CD4-positive, alpha-beta memory T cell (primary cell): ENCODE measurements around the gene S100A16. TPM values are rescaled to one million over a fixed set of nuclear protein-coding genes. Genes with fewer than 3 reads are reported as not detected.
A peak's percentile ranks its signal among the peaks of the same experiment; 100 is the strongest.
"Not testable (repeated sequence)": the region's sequence is repeated elsewhere in the genome, so short reads cannot be mapped to it uniquely, and the experiment has no call there.

Experiments used
- CTCF ChIA-PET: fragments of 350-600 bp; sonication (Branson Sonifier 250); formaldehyde crosslinking; loops from one replicate; lab custom pipeline; 2021; ENCODE audit warnings: inconsistent platforms; ENCODE audit not compliant: partially characterized antibody; lab: Charles Lee
- POLR2A ChIA-PET: fragments of 350-600 bp; sonication (Branson Sonifier 250); formaldehyde crosslinking; loops from one replicate; lab custom pipeline; 2021; ENCODE audit not compliant: partially characterized antibody; lab: Charles Lee
- DNase-seq, 5 donors: peaks; one replicate each; pipeline versions ENCODE4 v3.0.0 to v3.0.0-alpha.2; 2020 to 2022; ENCODE audit warnings: mixed read lengths in 1 of 5
- H3K27ac ChIP-seq: one replicate; pipeline ENCODE4 v1.7.0; 2013; ENCODE audit warnings: low read depth, low read length
- H3K27me3 ChIP-seq: 2 replicates; pipeline ENCODE4 v1.7.0; 2013; ENCODE audit warnings: mild to moderate bottlenecking, low read length, moderate library complexity; ENCODE audit not compliant: insufficient read depth
- H3K36me3 ChIP-seq: 2 replicates; pipeline ENCODE4 v1.7.0; 2013; ENCODE audit warnings: mild to moderate bottlenecking, low read length, moderate library complexity; ENCODE audit not compliant: insufficient read depth
- H3K4me1 ChIP-seq: 2 replicates; pipeline ENCODE4 v1.7.0; 2013; ENCODE audit warnings: mild to moderate bottlenecking, low read length, moderate library complexity; ENCODE audit not compliant: insufficient read depth
- H3K4me3 ChIP-seq, 2 donors: one replicate each; pipeline ENCODE4 v1.7.0; 2013; ENCODE audit warnings: low read length in 2 of 2, mild to moderate bottlenecking in 1 of 2
- H3K9me3 ChIP-seq, 2 donors: one replicate each; pipeline ENCODE4 v1.7.0; 2013; ENCODE audit warnings: low read length in 2 of 2, control low read depth in 1 of 2; ENCODE audit not compliant: control insufficient read depth in 1 of 2
- H3K27ac Mint-ChIP-seq, 7 donors: one replicate each; pipeline ENCODE4 v1.8.0; 2020 to 2021; ENCODE audit warnings: mixed read lengths in 7 of 7, mild to moderate bottlenecking in 6 of 7, inconsistent platforms in 3 of 7, moderate library complexity in 3 of 7
- H3K27me3 Mint-ChIP-seq, 2 donors: one replicate each; pipeline ENCODE4 v1.8.0; 2020 to 2021; ENCODE audit warnings: mixed read lengths in 2 of 2
- H3K36me3 Mint-ChIP-seq, 2 donors: one replicate each; pipeline ENCODE4 v1.8.0; 2020 to 2021; ENCODE audit warnings: mixed read lengths in 2 of 2, inconsistent platforms in 1 of 2, mild to moderate bottlenecking in 1 of 2
- H3K4me1 Mint-ChIP-seq, 4 donors: one replicate each; pipeline ENCODE4 v1.8.0; 2020 to 2021; ENCODE audit warnings: mixed read lengths in 4 of 4, mild to moderate bottlenecking in 1 of 4
- H3K4me3 Mint-ChIP-seq, 8 donors: one replicate each; pipeline ENCODE4 v1.8.0; 2020 to 2021; ENCODE audit warnings: mixed read lengths in 8 of 8, mild to moderate bottlenecking in 7 of 8, moderate library complexity in 6 of 8, inconsistent platforms in 3 of 8
- H3K9me3 Mint-ChIP-seq, 8 donors: one replicate each; pipeline ENCODE4 v1.8.0; 2020 to 2021; ENCODE audit warnings: mixed read lengths in 8 of 8, mild to moderate bottlenecking in 5 of 8, inconsistent platforms in 3 of 8, moderate library complexity in 1 of 8
- intact Hi-C: fragments of 100-400 bp; cut with micrococcal nuclease; formaldehyde crosslinking; loops from one replicate; pipeline ENCODE4 v1.15.1; 2023
- polyA plus RNA-seq, 2 donors: library from polyadenylated mRNA; unstranded; fragments of 300-500 nt; fragmentation: Illumina TruSeq; gene quantifications; one replicate each; pipeline ENCODE4 v1.2.3, GENCODE V29; 2021
- total RNA-seq, 2 experiments: library from RNA; stranded (reverse); gene quantifications; one replicate each; pipeline ENCODE4 v1.2.3, GENCODE V29; 2021

S100A16 gene
- total and polyA plus RNA-seq, 4 experiments from 2014 or later = not detected

DNA sequence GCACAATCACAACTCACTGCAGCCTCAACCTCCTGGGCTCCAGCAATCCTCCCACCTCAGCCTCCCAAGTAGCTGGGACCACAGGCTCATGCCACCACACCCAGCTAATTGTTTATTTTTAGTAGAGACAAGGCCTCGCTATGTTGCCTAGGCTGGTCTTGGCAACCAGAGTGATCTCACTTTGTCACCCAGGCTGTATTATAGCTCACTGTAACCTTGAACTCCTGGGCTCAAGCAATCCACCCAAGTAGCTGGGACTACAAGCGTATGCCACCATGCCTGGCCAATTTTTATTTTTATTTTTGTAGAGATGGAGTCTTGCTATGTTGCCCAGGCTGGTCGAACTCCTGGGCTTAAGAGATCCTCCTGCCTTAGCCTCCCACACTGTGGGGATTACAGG, 50.9 kb downstream of the S100A16 start:
- H3K4me1 Mint-ChIP-seq = peaks cover 10 to 15% (median 14%) of the 10 kb centered on the region in 4 donors
- H3K27me3 ChIP-seq, H3K4me3 Mint-ChIP-seq, H3K9me3 Mint-ChIP-seq, H3K27ac ChIP-seq, H3K27me3 Mint-ChIP-seq, H3K9me3 ChIP-seq, DNase-seq, intact Hi-C loops, H3K36me3 Mint-ChIP-seq, H3K36me3 ChIP-seq, H3K4me3 ChIP-seq: not testable (repeated sequence)
- ChIA-PET POLR2A (interaction anchor here (0.7 to 12.1 kb wide), 5 partner anchors 9 to 44 kb away, joined by 3 to 173 read pairs (median 9); partner anchors contain the start of genes S100A5 and S100A6), CTCF (interaction anchor here (1.3 to 17.8 kb wide), 5 partner anchors 9 to 67 kb away, joined by 4 to 214 read pairs (median 18); partner anchors contain the start of genes S100A4 and S100A6)
- H3K4me1 ChIP-seq = peaks cover 17% of the 10 kb centered on the region
- peak overlapping the region in 2 of 7 donors; percentile 1 to 32 for H3K27ac Mint-ChIP-seq

DNA sequence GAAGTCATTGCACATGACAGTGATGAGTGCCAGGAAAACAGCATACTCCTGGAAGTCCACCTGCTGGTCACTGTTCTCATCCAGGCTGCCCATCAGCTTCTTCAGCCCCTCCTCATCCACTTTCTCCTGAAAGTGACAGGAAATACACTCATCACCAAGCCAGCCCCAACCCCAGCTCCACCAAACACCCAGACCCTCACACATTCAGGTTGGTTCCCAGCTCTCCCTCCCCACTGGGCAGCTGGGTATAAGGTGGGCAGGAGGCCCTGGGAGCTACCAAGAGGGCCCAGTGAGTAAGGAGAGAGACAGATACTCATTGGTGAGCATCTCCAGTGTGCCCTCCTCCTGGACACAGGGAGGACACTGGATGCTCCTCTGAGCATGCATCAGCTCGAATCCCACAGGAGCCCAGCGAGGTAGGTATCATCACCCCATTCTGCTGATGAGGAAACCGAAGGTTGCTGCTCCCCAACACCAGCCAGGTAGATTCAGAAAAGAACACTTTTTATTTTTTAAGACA, 51.4 kb downstream of the S100A16 start:
- Mint-ChIP-seq H3K9me3 (no peaks in the 10 kb centered on the region), H3K27ac (peak overlapping the region in 3 of 7 donors; percentile 51 to 75 (median 52)), H3K36me3 (no peaks in the 10 kb centered on the region), H3K4me1 (peaks cover 7 to 10% (median 9%) of the 10 kb centered on the region in 4 donors), H3K27me3 (no peaks in the 10 kb centered on the region), H3K4me3 (no peak overlapping the region)
- ChIA-PET POLR2A (interaction anchor here (0.7 to 12.1 kb wide), 5 partner anchors 9 to 43 kb away, joined by 3 to 173 read pairs (median 9); partner anchors contain the start of genes S100A5 and S100A6), CTCF (interaction anchor here (1.3 to 17.8 kb wide), 5 partner anchors 9 to 66 kb away, joined by 4 to 214 read pairs (median 18); partner anchors contain the start of genes S100A4 and S100A6)
- no peak overlapping the region for H3K4me3 ChIP-seq
- no peaks in the 10 kb centered on the region for H3K36me3 ChIP-seq
- no peaks in the 10 kb centered on the region for H3K27me3 ChIP-seq
- intact Hi-C loops = no loop called here
- H3K4me1 ChIP-seq = peaks cover 12% of the 10 kb centered on the region
- no peak for DNase-seq
- H3K9me3 ChIP-seq = no peaks in the 10 kb centered on the region
- H3K27ac ChIP-seq = no peak overlapping the region

DNA sequence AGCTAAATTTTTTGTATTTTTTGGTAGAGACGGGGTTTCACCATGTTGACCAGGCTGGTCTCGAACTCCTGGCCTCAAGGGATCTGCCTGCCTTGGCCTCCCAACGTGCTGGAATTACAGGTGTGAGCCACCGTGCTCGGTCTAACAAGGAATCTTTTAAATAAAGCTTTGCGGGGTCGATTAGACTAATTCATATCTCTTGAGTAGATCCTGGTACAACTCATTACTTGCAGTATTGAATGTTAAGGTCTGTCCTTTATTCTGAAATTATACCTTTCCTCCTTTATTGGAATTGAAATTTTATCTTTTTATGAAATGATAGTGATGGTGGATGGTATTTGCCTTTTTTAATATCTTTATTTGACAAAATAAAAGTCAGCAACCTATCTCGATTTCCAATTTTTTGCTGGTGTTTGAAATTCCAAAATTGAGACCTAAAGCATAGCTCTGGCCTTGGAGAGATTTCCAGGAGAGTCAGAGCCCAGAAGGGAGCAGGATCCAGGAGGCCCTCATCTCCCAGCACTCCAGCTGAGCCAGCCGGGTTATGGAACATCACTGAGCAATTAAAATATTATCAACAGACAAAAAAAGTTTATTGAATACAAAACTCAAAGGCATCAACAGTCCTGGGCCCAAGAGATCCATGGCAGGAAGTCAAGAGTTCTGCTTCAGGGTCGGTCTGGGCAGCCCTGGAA, 52.0 kb downstream of the S100A16 start:
- H3K36me3 ChIP-seq = no peaks in the 10 kb centered on the region
- intact Hi-C loops = no loop called here
- ChIA-PET POLR2A (interaction anchor here (2.3 to 12.1 kb wide), 2 partner anchors 16 to 26 kb away, joined by 13 to 173 read pairs; partner anchors contain the start of gene S100A6), CTCF (interaction anchor here (1.3 to 17.8 kb wide), 7 partner anchors 7 to 66 kb away, joined by 4 to 214 read pairs (median 9); partner anchors contain the start of genes S100A4 and S100A6)
- H3K4me1 ChIP-seq = peaks cover 7% of the 10 kb centered on the region
- no peak overlapping the region for H3K27ac ChIP-seq
- DNase-seq = no peak
- no peaks in the 10 kb centered on the region for H3K9me3 ChIP-seq
- H3K4me1 Mint-ChIP-seq = peaks cover 2 to 5% (median 4%) of the 10 kb centered on the region in 4 donors
- H3K27ac Mint-ChIP-seq = peak overlapping the region in 1 of 7 donors; percentile 75
- H3K36me3 Mint-ChIP-seq = no peaks in the 10 kb centered on the region
- no peaks in the 10 kb centered on the region for H3K9me3 Mint-ChIP-seq
- H3K4me3 Mint-ChIP-seq = no peak overlapping the region
- H3K27me3 Mint-ChIP-seq = no peaks in the 10 kb centered on the region
- H3K27me3 ChIP-seq = no peaks in the 10 kb centered on the region
- no peak overlapping the region for H3K4me3 ChIP-seq

DNA sequence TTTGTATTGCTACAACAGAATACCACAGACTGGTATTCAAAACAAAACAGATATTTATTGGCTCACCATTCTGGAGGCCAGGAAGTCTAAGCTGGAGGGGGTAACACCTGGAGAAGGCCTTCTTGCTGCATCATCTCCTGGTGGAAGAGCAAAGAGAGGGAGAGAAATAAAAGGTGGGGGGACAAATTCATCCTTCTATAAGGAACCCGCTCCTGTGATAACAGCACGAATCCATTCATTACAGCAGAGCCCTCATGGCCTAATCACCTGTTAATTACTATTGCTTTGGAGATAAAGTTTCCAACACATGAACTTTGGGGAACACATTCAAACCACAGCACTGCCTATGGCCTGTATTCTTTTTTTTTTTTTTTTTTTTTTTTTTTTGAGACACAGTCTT, 52.7 kb downstream of the S100A16 start:
- Histone ChIP-seq H3K27ac (no peak overlapping the region), H3K9me3 (no peaks in the 10 kb centered on the region), H3K36me3 (no peaks in the 10 kb centered on the region), H3K4me3 (no peak overlapping the region), H3K27me3 (no peaks in the 10 kb centered on the region), H3K4me1 (no peaks in the 10 kb centered on the region)
- DNase-seq = no peak
- Mint-ChIP-seq H3K27me3 (no peaks in the 10 kb centered on the region), H3K4me3 (no peak overlapping the region), H3K36me3 (no peaks in the 10 kb centered on the region), H3K4me1 (peaks cover 0 to under 1% (median 0%) of the 10 kb centered on the region in 4 donors), H3K27ac (no peak overlapping the region), H3K9me3 (no peaks in the 10 kb centered on the region)
- intact Hi-C loops = no loop called here
- CTCF ChIA-PET = interaction anchor here (1.2 to 17.8 kb wide), 6 partner anchors 8 to 51 kb away, joined by 3 to 214 read pairs (median 14); partner anchors contain the start of genes S100A4 and S100A6
- POLR2A ChIA-PET = interaction anchor here (12.1 kb wide), 1 partner anchor 26 kb away, joined by 173 read pairs; the partner anchor contains the start of gene S100A6

DNA sequence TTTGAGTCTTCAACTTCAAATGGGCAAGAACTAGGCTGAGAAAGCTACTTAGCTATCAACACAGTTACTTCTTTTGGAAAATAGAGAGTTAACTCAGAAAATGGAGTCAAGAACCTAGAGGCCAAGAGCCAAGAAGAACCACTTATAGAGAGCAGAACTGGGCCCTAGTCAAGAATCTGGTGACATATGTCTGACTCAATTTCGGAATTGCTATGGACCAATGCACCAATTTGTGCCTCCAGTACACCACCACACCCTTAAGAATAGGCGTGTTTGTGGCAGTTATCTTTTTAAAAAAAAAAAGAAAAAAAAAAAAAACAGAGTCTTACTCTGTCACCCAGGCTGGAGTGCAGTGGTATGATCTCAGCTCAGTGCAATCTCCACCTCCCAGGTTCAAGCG, 55.1 kb downstream of the S100A16 start:
- DNase-seq = no peak
- H3K27me3 ChIP-seq = no peaks in the 10 kb centered on the region
- H3K27ac ChIP-seq = no peak overlapping the region
- H3K4me3 ChIP-seq = no peak overlapping the region
- CTCF ChIA-PET = interaction anchor here (1.2 to 17.8 kb wide), 4 partner anchors 13 to 72 kb away, joined by 3 to 214 read pairs (median 14); partner anchors contain the start of gene S100A6
- H3K36me3 ChIP-seq = no peaks in the 10 kb centered on the region
- no peaks in the 10 kb centered on the region for H3K9me3 ChIP-seq
- H3K27ac Mint-ChIP-seq = no peak overlapping the region
- intact Hi-C loops = no loop called here
- peaks cover 0 to 1% (median 0%) of the 10 kb centered on the region in 4 donors for H3K4me1 Mint-ChIP-seq
- POLR2A ChIA-PET = interaction anchor here (0.8 to 12.1 kb wide), 4 partner anchors 12 to 23 kb away, joined by 3 to 173 read pairs (median 4); partner anchors contain the start of genes S100A5 and S100A6
- no peaks in the 10 kb centered on the region for H3K4me1 ChIP-seq
- no peaks in the 10 kb centered on the region for H3K36me3 Mint-ChIP-seq
- no peaks in the 10 kb centered on the region for H3K27me3 Mint-ChIP-seq
- H3K9me3 Mint-ChIP-seq = no peaks in the 10 kb centered on the region
- no peak overlapping the region for H3K4me3 Mint-ChIP-seq

Other genes with a start within 250 kb of the S100A16 start
- gene S100A12, start 237.5 kb downstream of the S100A16 start, total RNA-seq = not detected
- gene S100A12, start 237.5 kb downstream of the S100A16 start, polyA plus RNA-seq = under 1 TPM in 1 of 2 donors, not detected in 1; 0.95 TPM
- gene S100A8, start 222.1 kb downstream of the S100A16 start, total RNA-seq = under 1 TPM in 1 of 2 experiments, not detected in 1; 0.73 TPM
- gene S100A8, start 222.1 kb downstream of the S100A16 start, polyA plus RNA-seq = 1 to 10 TPM; 1.6 to 4.0 TPM
- gene S100A7A, start 196.6 kb downstream of the S100A16 start, total RNA-seq = not detected
- not detected for gene S100A7A, start 196.6 kb downstream of the S100A16 start, polyA plus RNA-seq
- gene S100A7, start 152.5 kb downstream of the S100A16 start, total RNA-seq = not detected
- gene S100A7, start 152.5 kb downstream of the S100A16 start, polyA plus RNA-seq = not detected
- 100 to 1,000 TPM; 342 to 356 TPM for gene S100A6, start 77.1 kb downstream of the S100A16 start, total RNA-seq
- gene S100A6, start 77.1 kb downstream of the S100A16 start, polyA plus RNA-seq = 100 to 1,000 TPM; 848 to 918 TPM
- gene S100A5, start 72.2 kb downstream of the S100A16 start, total RNA-seq = 1 to 10 TPM in 1 of 2 experiments, under 1 TPM in 1; 0.93 to 1.8 TPM
- 1 to 10 TPM in 1 of 2 donors, not detected in 1; 1.5 TPM for gene S100A5, start 72.2 kb downstream of the S100A16 start, polyA plus RNA-seq
- 100 to 1,000 TPM; 329 to 346 TPM for gene S100A4, start 67.3 kb downstream of the S100A16 start, total RNA-seq
- 1,000 to 10,000 TPM; 2,886 to 3,815 TPM for gene S100A4, start 67.3 kb downstream of the S100A16 start, polyA plus RNA-seq
- not detected for gene S100A3, start 63.9 kb downstream of the S100A16 start, total RNA-seq
- not detected for gene S100A3, start 63.9 kb downstream of the S100A16 start, polyA plus RNA-seq
- gene S100A2, start 47.3 kb downstream of the S100A16 start, total RNA-seq = under 1 TPM in 1 of 2 experiments, not detected in 1; 0.87 TPM
- gene S100A2, start 47.3 kb downstream of the S100A16 start, polyA plus RNA-seq = 1 to 10 TPM; 1.0 to 1.7 TPM
- gene S100A14, start 3.2 kb upstream of the S100A16 start, total RNA-seq = not detected
- not detected for gene S100A14, start 3.2 kb upstream of the S100A16 start, polyA plus RNA-seq
- gene S100A13, start 14.4 kb upstream of the S100A16 start, total RNA-seq = 1 to 10 TPM; 4.3 to 5.2 TPM
- under 1 TPM in 1 of 2 donors, not detected in 1; 0.56 TPM for gene S100A13, start 14.4 kb upstream of the S100A16 start, polyA plus RNA-seq
- not detected for gene S100A1, start 15.3 kb upstream of the S100A16 start, total RNA-seq
- not detected for gene S100A1, start 15.3 kb upstream of the S100A16 start, polyA plus RNA-seq
- gene CHTOP, start 20.9 kb upstream of the S100A16 start, total RNA-seq = 100 to 1,000 TPM; 144 to 149 TPM
- 10 to 100 TPM; 42.2 to 75.5 TPM for gene CHTOP, start 20.9 kb upstream of the S100A16 start, polyA plus RNA-seq
- gene SNAPIN, start 45.6 kb upstream of the S100A16 start, total RNA-seq = 10 to 100 TPM; 26.4 to 28.2 TPM
- 10 to 100 TPM; 74.4 to 85.6 TPM for gene SNAPIN, start 45.6 kb upstream of the S100A16 start, polyA plus RNA-seq
- 10 to 100 TPM; 82.3 to 87.8 TPM for gene ILF2, start 57.9 kb upstream of the S100A16 start, total RNA-seq
- 100 to 1,000 TPM; 136 to 200 TPM for gene ILF2, start 57.9 kb upstream of the S100A16 start, polyA plus RNA-seq
- not detected for gene NPR1, start 65.6 kb upstream of the S100A16 start, total RNA-seq
- not detected for gene NPR1, start 65.6 kb upstream of the S100A16 start, polyA plus RNA-seq
- gene INTS3, start 114.9 kb upstream of the S100A16 start, total RNA-seq = 10 to 100 TPM; 49.1 to 53.0 TPM
- gene INTS3, start 114.9 kb upstream of the S100A16 start, polyA plus RNA-seq = 10 to 100 TPM in 1 of 2 donors, 1 to 10 TPM in 1; 8.1 to 12.5 TPM
- 10 to 100 TPM; 18.2 to 20.5 TPM for gene SLC27A3, start 162.3 kb upstream of the S100A16 start, total RNA-seq
- 1 to 10 TPM; 7.9 to 9.2 TPM for gene SLC27A3, start 162.3 kb upstream of the S100A16 start, polyA plus RNA-seq